ENCODE data around the gene SRGAP2B. TPM values are rescaled to one million over a fixed set of nuclear protein-coding genes. Genes with fewer than 3 reads are reported as not detected.
"Not testable (repeated sequence)": the region's sequence is repeated elsewhere in the genome, so short reads cannot be mapped to it uniquely, and the experiment has no call there.

The SRGAP2B gene
- total RNA-seq, 2 donors from 2014 or later: 33.2 to 40.0 TPM

DNA sequence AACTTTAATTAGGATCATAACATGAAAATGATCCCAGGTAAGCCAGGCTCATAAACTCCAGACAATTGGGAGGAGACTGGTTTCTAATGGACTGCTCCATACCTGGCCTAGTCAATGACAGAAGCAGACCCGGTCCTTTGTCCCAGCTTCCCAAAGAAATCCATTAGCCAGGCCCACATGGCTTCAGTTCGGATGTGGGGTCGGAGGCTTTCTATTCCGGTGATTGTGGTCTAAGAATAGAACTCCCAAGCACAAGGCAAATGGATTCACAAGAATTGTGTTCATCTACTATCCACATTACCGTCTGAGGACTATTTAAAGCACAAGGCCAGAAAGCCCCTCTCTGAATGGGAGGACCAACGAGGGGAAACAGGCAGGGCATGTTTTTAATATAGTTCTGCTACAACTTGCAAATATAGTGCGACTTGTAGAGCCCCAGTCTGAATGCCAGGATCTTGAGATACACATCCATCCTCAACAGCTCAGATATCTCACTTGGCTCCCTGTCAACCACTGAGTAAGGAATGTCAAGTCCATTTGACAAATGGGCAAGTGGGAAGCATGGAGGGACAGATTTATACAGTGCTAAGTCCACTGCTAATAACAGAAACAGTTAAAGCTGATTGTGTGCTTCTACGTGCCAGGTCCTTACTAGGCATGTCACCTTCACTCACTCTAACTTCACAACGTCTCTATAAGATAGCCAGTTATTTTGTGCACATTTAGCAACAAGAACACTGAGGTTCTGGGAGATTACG is 42.9 kb downstream of the SRGAP2B start:
- DNase-seq (ENCODE audit: low spot score); intact Hi-C loops (cut with DNase I): not testable (repeated sequence)

DNA sequence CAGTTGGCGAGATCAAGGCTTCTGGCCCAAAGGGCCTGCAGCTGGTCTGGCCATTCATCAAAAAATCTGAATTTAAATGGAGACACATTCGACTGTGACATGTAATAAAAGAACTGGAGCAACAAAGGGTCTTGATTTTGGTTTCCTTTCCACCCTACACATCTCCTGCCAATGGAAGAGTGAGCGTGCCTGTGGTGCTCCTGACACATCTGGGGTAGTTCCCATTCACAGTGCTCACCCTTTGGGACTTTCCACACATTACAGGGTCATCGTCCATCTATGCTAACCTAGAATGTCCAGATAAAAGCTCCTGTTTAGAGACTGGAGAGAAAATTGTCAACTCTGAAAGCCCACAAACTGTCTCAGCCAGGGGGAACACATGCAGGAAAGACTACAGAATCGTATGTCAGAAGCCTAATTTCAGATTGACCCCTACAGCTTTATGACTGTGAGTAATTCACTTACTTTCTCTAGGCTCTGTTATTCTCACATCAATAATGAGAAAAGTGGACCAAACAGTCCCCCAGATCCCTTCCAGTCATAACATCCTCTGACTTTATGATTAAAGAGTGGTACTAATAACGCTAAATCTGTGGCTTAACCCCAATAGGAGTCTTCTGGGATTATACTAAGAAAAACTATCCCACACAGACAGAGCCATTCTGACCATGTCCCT is 46.8 kb downstream of the SRGAP2B start:
- intact Hi-C loops (cut with DNase I): not testable (repeated sequence)

DNA sequence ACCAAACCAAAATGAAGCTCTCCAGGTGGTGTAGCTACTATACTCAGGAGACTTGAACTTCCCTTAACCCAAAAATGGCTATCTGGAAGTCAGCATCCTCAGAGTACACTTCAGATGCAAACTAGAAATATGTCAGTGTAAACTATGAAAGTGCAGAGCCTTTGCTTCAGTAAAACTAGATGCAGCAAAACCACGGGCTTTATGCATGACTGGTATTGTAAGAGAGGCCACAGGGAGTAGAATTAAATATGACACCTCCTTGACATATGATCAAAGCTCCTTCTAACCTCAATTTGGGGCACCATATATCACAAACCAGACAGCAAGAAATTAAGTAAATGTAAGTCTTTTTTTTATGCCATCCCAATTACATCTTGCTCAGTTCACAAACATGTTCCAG is 47.6 kb downstream of the SRGAP2B start:
- DNase-seq (ENCODE audit: low spot score); intact Hi-C loops (cut with DNase I): not testable (repeated sequence)

More for the DNA sequence above, 46.8 kb downstream of the SRGAP2B start:
- not testable (repeated sequence) for DNase-seq (ENCODE audit: low spot score)

DNA sequence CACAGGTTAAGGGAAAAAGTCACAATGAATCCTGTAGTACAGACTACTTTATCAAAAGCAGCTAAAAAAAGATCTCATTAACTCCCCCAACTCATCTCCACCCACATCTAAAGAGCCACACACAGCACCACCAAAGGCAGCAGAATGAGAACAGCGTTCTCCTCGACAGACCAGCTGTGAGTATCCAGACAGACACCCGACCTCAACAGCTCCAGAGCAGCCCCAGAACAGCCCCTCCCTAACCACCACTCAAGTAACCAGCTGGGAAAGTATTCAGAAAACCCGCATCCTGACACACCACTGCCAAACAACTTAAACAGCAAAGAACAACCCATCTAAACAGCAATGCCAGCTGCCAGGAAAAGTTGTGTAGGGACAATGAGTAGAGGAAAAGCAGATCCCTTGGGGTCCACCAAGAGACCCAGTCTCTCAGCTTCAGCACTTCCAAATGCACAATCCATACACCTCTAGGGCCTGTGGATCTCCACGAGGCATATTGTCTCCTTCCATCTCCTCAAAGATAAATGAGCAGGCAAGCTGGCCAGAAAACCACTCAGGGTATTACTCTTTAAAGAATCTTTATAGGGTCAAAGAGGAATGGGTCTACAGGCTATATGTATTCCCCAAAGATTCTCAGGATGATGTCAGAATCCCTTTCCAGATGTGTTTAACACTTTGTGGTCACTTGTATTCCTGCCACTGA is 49.4 kb downstream of the SRGAP2B start:
- intact Hi-C loops (cut with DNase I); DNase-seq (ENCODE audit: low spot score): not testable (repeated sequence)

DNA sequence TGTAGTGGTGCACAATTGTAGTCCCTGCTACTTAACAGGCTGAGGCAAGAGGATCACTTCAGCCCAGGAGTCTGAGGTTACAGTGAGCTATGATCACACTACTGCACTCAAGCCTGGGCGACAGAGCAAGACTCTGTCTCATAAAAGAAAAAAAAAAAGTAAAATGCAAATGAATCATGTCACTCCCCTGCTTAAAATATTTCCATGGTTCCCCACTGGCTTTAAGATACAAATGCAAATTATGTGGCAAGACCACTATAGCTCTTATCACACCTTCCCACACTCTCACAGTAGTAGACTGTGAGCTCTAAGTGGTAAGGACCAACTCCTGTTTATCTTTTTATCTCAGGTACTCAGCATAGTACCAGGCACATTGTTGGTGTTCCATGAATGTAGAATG is 53.6 kb downstream of the SRGAP2B start:
- not testable (repeated sequence) for DNase-seq (ENCODE audit: low spot score)

DNA sequence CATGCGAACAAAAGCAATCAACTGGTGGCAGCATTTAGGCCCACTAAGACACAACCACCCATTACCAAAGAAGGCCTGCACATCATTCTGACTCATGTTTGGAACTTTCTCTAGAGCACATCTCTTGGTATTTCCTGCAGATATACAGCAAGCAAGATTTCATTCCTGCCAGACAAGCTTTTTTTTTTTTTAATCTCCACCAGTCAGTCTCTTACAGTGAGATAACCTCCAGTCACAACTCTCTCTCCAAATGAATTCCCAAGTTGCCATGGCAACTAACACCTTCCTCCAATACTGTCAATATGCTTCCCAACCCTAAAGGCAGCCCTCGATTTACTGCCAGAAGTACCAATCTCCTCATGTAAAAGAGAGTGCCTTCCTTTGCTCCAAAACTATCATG is 59.1 kb downstream of the SRGAP2B start:
- DNase-seq (ENCODE audit: low spot score); intact Hi-C loops (cut with DNase I): not testable (repeated sequence)

More for the DNA sequence above, 53.6 kb downstream of the SRGAP2B start:
- intact Hi-C loops (cut with DNase I): not testable (repeated sequence)

DNA sequence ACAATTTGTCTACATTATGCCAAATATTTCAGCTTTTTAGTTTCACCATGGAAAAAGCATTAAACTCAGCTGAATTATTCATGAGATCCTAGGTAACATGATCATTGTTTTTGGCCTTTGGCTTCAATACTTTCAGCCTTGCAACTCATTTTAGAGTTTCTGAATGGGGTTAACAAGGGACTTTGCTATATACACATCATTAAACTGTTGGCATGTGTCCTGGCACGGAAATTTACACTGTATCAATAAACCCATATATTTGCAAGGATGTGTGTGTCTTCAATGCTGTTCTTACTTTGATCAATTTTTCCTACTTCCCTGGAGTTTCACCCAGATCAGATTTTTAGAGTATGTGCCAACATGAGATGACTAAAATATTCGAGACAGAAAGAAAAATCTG is 61.6 kb downstream of the SRGAP2B start:
- DNase-seq (ENCODE audit: low spot score); intact Hi-C loops (cut with DNase I): not testable (repeated sequence)

DNA sequence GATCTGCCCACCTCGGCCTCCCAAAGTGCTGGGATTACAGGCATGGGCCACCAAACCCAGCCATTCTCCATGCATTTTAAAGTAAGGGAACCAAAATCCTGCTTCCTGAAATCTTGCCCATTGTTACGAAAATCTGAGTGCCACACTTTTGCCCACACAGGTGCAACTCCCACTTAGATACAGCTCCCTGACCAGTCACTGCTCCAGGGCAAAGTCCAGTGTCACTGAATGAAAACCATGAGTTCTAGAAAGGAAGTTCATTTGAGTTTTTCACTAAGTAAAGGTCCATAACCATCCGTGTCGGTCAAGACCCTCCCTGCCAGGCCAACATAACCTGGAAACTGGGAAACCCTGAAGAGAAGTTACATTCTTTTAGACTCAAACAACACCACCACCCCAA is 67.9 kb downstream of the SRGAP2B start:
- intact Hi-C loops (cut with DNase I); DNase-seq (ENCODE audit: low spot score): not testable (repeated sequence)

DNA sequence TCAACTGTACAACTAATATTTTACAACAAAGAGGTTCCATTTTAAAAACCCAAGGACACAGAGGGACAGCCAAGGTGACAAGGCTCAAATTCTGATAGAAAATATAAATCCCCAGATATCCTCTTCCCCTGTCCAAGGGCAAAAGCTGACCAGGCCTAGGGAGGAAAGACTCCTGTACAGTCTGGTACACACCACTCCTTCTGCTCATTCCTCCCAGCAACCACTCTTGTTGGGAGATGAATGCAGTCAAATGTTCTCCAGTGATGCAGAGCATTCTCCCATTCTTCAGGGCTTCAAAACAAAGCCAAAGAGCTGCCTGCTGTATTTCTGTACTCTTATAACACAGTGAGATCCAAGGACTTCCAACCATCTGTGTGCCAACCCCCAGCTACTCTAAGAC is 69.8 kb downstream of the SRGAP2B start:
- intact Hi-C loops (cut with DNase I); DNase-seq (ENCODE audit: low spot score): not testable (repeated sequence)

DNA sequence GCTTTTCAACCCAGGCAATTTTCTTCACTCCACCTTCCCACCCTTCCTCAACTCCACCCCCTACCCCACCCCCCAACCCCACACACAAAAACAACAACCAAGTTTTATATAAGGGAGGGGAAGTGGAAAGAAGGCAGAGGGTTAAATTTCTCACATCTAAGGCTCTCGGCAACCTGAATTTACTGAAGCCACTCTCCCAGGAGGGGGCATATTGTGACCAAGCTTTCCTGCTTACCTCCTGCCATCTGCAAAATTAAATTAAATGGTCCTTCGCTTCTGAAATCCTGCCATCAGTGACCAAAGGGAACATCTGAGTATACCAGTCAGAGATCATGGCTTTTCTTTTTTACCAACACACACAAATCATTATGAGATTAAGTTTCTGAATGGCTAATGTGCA is 72.9 kb downstream of the SRGAP2B start:
- intact Hi-C loops (cut with DNase I); DNase-seq (ENCODE audit: low spot score): not testable (repeated sequence)

DNA sequence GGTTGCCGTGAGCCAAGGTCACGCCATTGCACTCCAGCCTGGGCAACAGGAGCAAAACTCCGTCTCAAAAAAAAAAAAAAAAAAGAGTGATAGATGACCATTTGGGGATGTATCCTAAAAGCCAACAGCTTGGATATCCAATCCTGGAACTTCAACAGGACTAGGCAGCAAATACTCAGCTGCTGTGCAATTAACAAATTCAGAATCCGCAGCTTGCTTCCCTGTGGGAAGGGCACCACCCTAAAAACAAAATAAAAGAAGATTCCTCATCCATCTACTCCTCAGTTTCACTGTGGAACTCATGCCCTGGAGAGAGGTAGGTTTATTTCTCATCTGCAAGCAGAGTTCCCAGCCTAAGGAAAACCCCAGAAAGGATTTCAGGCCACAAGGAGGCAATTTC is 73.4 kb downstream of the SRGAP2B start:
- intact Hi-C loops (cut with DNase I); DNase-seq (ENCODE audit: low spot score): not testable (repeated sequence)

DNA sequence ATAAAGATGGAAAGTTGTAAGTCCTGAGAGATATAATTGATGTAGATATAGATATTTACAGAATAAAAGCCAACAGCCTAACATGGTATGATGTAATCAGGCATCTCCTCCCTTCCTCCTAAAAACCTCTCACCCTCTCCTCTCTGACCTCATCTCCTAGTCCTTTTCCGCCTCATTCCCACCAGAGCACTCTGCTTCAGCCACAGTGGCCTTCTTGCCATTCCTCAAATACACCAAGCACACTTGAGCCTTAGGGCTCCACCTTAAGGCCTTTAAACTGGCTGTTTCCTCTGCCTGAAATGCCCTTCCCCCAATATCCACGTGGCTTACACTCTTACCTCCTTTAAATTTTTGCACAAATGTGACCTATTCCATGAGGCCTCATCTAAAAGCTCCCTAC is 75.4 kb downstream of the SRGAP2B start:
- DNase-seq (ENCODE audit: low spot score); intact Hi-C loops (cut with DNase I): not testable (repeated sequence)

DNA sequence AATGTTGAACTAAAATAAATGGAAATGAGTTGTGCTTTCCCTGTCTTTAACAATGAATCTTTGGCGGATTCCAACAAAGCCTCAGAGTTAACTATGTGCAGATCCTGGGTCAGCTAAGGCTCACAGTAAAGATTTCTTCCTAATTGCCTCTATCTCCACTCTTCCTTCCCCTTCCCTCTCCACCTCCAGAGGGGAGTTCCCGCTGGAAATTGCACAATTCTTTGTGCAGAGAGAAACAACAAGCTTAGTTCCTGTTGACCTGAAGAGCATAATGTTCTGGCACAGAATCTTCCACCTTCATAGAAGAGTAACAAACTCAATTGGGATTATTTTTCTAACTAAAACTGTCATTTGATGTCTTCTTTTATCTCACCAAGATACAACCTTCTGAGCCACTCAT is 77.4 kb downstream of the SRGAP2B start:
- DNase-seq (ENCODE audit: low spot score); intact Hi-C loops (cut with DNase I): not testable (repeated sequence)

DNA sequence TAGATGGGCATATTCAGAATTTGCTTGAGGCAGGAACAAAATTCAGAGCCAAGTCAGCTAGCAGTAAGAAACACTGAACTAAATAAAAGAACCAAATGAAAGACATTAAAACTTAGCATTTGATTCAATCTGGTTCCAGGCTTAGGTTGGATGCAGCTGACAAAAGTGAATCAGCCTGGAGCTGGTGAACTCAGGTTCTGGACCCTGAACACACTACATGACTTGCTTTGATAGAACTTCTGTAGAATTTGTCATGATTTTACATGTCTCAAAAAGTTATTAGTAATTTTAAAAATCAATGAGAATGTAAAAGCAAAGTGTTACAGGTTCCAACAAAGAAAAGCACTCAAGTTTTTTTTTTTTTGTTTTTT is 78.7 kb downstream of the SRGAP2B start:
- DNase-seq (ENCODE audit: low spot score); intact Hi-C loops (cut with DNase I): not testable (repeated sequence)

DNA sequence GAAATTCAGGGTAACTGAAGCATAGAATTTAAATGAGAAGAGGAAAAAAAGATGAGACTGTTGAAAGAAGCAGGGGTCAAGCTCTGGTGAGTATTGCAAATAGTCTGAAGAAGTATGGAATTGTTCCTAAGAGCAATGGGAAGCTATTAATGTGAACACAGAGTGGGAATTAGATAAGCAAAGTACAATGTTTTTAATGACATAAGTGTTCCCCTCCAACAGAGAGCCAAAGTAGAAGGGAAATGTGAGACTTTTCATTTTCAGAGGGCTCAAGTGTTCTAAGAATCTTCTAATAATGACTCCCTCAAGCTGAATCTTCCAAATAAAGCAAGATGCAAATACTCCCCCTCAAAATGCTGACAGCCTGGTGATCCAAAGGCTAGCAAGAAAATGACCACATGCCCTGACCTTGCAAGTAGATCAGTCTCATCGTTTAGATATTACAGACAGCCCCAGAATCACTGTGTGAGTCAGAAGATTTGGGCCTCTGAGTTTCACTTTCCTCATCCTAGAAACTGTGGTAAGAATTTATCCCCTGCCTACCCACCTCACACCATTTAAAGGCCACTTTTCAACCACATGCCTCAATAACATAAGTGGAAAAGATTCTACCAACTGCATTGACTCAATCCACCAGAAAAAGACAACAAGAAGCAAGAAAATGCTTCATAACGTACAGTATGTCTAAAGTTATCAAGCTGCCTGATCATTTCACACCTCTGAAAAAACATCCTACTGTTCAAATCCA is 79.2 kb downstream of the SRGAP2B start:
- DNase-seq (ENCODE audit: low spot score); intact Hi-C loops (cut with DNase I): not testable (repeated sequence)

DNA sequence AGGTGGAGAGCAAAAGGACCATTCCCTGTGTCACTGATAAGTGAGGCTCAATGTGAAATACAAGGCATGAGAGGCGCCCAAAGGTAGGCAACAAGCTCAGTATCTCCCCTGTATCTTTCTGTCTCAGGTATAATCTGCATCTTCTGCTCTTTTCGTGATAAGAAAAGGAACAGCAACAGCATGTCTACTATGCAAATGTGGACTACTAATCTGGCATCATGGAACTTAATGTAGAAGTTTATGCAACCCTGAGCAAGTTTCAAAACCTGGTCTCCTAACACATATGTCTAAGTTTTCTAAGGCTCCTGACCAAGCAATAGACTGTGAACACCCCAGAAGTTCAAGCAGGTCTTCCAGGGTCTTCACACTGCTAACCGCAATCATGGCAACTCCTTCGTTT is 81.8 kb downstream of the SRGAP2B start:
- DNase-seq (ENCODE audit: low spot score); intact Hi-C loops (cut with DNase I): not testable (repeated sequence)

DNA sequence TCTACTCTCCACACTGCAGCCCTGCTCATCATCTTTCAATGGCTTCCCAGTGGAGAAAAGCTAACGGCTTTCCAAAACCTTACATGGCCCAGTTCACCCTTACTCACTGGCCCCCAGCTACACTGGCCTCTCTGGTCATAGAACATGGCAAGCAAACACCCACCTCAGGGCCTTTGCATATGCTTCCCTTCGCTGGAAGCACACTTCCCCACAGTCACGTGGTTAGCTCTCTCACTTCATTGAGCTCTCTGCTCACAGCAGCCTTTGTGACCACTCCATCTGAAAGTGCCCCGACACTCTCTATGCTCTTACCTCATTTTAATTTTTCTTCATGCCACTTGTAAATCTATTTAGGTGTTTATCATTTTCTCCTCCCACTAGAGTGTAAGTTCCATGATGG is 83.3 kb downstream of the SRGAP2B start:
- DNase-seq (ENCODE audit: low spot score); intact Hi-C loops (cut with DNase I): not testable (repeated sequence)

DNA sequence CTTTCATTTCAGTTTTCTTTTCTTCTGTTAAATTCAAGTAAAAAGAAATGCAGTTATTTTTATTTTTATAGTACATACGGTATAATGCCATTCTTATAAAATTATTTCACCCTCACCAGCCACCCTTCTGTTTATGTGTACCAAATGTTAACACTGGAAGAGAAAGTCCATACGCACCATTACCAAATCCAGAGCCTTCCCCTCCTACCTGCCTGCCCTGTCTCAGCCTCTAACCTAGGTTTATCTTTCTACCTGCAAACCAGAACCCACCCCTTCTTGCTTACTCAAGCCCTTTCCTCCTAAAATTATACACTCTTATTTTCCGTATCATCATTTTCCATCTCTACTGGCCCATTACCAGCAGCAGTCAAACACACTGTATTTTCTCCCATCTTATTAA is 84.5 kb downstream of the SRGAP2B start:
- intact Hi-C loops (cut with DNase I); DNase-seq (ENCODE audit: low spot score): not testable (repeated sequence)

DNA sequence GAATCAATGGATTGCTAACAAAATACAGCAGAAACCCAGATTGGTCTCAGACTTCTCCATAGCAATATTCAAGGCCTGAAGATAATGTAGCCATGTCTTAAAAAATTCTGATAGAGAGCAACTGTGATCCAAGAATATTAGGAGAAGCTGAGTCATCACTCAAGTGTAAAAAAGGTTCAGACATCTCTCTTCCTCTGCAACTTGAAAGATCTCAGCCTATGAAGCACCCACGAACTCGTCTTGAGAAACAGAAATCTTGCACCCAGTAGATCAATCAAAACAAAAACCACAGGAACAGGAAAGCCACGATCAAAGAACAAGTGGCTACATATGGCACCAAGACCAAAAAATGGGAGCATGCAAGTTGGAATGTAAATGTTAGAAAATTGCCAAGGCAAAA is 85.2 kb downstream of the SRGAP2B start:
- DNase-seq (ENCODE audit: low spot score); intact Hi-C loops (cut with DNase I): not testable (repeated sequence)

All from posterior vena cava (tissue), 2 donors.